Skin epidermis (tissue), 12 donors: Measurements from ENCODE around the gene SPINK1.
"Not testable (repeated sequence)": the region's sequence is repeated elsewhere in the genome, so short reads cannot be mapped to it uniquely, and the experiment has no call there.

ENCODE experiments used
- H3K27ac ChIP-seq, 21 experiments: fragments of 200-600 bp; sonication (generic) in 11 of 21; one replicate each; pipeline ENCODE4 v1.5.0; 2020; ENCODE audit warnings: mild to moderate bottlenecking in 3 of 21, inconsistent platforms in 2 of 21, moderate library complexity in 2 of 21
- H3K4me3 ChIP-seq, 7 experiments: fragments of 200-600 bp; sonication (generic) in 2 of 7; one replicate each; pipeline ENCODE4 v1.5.0; 2020; ENCODE audit warnings: inconsistent platforms in 2 of 7, mild to moderate bottlenecking in 2 of 7, moderate library complexity in 1 of 7

The SPINK1 gene

DNA sequence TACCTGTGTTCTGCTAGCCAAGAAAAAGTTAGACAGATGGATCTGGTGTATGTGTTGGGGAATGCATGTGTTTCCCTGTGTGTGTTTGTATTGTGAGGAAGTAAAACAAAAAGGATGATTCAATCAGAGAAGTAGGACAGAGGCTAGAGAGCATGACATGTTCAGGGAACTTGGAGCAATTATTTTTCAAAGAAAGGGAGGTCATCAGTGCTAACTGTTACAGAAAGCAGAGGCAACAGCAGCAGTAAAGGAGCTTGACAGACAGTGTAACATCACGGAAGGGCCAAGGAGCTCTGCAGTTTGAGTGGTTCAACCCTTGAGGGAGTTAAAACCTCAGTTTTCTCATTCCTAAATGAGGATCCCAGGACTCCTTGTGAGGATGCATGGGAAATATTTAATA, 13.2 kb downstream of the SPINK1 start:
- Histone ChIP-seq H3K4me3 (no peak overlapping the region), H3K27ac (no peak overlapping the region)

- H3K27ac ChIP-seq = no peak overlapping the region
- H3K4me3 ChIP-seq = no peak overlapping the region
These were observed 17.8 kb downstream of the SPINK1 start for GRCh38 chr5:147813696-147814095.

GRCh38 chr5:147809830-147810666, 21.4 kb downstream of the SPINK1 start:
- Histone ChIP-seq H3K27ac (no peak overlapping the region), H3K4me3 (no peak overlapping the region)

DNA sequence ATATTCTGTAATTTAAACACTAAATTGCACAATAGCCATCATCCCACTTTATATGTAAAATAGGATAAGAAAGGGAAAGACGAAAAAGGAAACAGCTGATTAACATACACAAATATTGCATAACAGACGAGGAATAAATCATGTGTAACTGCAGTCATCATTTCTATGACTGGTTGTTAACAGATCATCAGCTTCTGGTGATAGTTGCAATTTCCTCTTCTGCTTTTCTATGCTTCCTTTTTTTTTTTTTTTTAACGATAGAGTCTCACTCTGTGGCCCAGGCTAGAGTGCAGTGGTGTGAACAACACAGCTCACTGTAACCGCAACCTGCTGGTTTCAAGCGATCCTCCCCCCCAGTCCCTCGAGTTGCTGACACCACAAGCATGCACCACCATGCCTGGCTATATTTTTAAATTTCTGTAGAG, 26.4 kb downstream of the SPINK1 start:
- no peak overlapping the region for H3K4me3 ChIP-seq

DNA sequence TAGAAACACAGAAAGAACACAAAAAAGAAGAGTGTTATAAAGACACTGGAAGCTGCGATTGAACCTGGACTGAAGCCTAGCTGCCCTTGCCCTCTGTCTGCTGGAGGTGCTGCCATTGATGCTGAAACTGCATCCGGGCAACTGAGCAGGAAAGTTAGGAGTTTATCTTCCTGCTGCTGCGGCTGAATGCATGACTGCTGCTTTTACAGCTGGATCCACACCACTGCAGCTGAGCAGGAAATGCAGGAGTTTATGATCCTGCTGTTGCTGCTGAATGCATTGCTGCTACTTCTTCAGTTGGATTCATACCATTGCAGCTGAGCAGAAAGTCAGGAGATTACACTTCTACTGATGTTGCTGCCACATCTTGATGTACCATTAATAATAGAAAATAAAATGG, 27.1 kb downstream of the SPINK1 start:
- H3K4me3 ChIP-seq = no peak overlapping the region
- peak overlapping the region in 1 of 21 experiments; percentile 44 for H3K27ac ChIP-seq

More for the DNA sequence above, 26.4 kb downstream of the SPINK1 start:
- no peak overlapping the region for H3K27ac ChIP-seq

DNA sequence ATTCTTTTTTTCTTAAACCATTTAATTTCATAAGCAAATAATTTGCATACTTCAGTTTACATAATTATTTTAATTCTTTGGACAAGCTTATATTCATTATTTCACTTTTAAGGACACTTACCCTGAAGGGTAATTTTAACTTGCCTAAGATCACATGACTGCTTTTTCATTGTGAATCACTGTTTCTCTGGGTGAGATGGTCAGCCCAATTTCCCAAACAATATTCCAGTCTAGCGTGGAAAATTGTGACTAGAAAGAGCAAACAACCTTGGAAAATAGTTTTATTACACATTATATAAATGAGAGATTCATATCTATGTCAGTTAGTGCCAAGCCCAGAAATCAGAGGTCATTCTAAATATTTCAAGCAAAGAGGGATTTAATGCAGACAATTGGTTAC, 27.5 kb downstream of the SPINK1 start:
- Histone ChIP-seq H3K4me3 (no peak overlapping the region), H3K27ac (peak overlapping the region in 1 of 21 experiments; percentile 44)

- not testable (repeated sequence) for H3K4me3 ChIP-seq, H3K27ac ChIP-seq
These were observed 28.3 kb downstream of the SPINK1 start for GRCh38 chr5:147803161-147803560.

- H3K27ac ChIP-seq = no peak overlapping the region
- H3K4me3 ChIP-seq = no peak overlapping the region
These were observed 30.0 kb downstream of the SPINK1 start for GRCh38 chr5:147801461-147801860.

DNA sequence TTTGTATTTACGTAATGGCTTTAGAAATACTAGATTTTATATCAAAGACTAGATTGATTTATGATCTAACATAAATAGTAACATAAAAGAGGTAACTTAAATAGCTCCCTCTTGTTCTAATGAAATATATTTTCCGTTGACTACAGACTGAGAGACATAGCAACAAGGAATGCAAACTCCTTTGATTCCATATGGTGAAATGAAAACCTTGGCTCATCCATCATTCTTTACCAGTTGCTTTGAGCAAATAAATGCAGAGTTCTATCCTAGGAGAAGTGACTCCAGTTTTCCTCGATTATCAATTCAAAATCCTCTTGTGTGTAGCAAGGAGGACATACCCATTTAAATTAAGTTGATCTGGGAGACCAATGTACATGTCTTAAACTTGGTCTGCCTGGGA, 31.0 kb downstream of the SPINK1 start:
- no peak overlapping the region for H3K27ac ChIP-seq
- no peak overlapping the region for H3K4me3 ChIP-seq

GRCh38 chr5:147796556-147797308, 34.7 kb downstream of the SPINK1 start:
- Histone ChIP-seq H3K4me3 (no peak overlapping the region), H3K27ac (no peak overlapping the region)

GRCh38 chr5:147791181-147791580, 40.3 kb downstream of the SPINK1 start:
- Histone ChIP-seq H3K27ac (no peak overlapping the region), H3K4me3 (no peak overlapping the region)

DNA sequence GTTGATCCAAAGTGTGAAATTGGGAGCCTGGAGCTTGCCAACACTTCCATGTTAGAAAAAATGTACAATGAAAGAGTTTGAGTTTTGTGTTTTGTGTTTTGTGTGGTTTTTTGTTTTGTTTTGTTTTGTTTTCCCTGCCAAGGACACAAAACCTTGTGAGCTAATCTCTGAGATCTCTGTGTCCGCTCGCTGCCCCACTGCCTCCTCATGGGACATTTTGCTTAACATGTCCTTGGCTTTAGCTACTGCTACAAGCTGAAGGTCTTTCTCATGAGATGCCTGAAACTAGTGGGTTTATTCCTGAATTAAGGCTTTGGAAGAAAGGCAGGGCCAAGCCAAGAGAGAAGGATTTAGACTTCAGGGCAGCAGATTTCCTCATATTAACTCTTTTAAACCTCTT, 41.7 kb downstream of the SPINK1 start:
- H3K27ac ChIP-seq = no peak overlapping the region
- H3K4me3 ChIP-seq = no peak overlapping the region

GRCh38 chr5:147788023-147788422, 43.4 kb downstream of the SPINK1 start:
- H3K27ac ChIP-seq = no peak overlapping the region
- H3K4me3 ChIP-seq = no peak overlapping the region

DNA sequence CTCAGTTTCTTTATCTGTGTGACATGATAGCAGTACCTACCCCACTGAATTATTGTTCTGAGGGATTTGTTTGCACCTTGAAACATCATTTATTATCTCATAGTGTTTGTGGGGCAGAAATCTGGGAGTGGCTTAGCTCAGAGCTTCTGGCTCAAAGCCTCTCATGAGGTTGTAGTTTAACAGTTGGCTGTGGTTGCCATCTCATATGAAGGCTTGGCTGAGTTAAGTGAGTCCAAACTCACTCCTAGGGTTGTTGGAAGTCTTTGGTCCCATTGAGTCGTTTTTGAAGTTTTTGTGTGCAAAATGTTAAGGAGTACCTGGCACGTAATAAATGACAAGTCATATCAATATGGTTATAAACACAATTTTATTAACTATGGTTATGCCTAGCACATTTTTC, 45.3 kb downstream of the SPINK1 start:
- Histone ChIP-seq H3K27ac (no peak overlapping the region), H3K4me3 (no peak overlapping the region)

- Histone ChIP-seq H3K4me3 (no peak overlapping the region), H3K27ac (no peak overlapping the region)
These were observed 47.1 kb downstream of the SPINK1 start for GRCh38 chr5:147784146-147784987.

GRCh38 chr5:147782110-147783028, 49.1 kb downstream of the SPINK1 start, which contains the start of gene JAKMIP2:
Gene JAKMIP2 (minus strand): TSS chr5:147782728. CDS start chr5:147671806, 110,922 bp downstream.
- peak within 1 kb of the TSS in 4 of 7 experiments; percentile 1 to 21 (median 8) for H3K4me3 ChIP-seq
- peak within 1 kb of the TSS in 4 of 21 experiments; percentile 12 to 61 (median 46) for H3K27ac ChIP-seq

- peak overlapping the region in 1 of 21 experiments; percentile 61 for H3K27ac ChIP-seq
These were observed 50.4 kb downstream of the SPINK1 start for GRCh38 chr5:147780924-147781573.

DNA sequence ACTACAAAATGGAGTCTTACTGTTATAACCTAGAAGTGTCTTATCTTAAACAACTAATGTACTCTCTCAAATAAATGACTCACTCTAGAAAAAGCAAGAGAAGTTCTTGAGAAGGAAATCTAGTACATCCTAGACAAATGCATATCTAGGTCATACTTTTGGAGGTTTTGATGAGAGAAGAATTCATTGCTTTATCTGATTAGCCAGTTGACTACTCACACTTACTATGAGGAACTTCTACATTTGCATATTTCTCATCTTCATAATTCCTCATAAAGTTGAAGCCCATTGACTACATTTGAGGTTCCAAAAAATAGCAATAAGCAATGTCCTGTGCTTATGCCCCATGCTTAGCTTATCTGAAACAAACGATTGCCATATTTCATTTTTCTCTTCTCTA, 51.8 kb downstream of the SPINK1 start:
- H3K4me3 ChIP-seq = no peak overlapping the region

More at GRCh38 chr5:147780924-147781573, 50.4 kb downstream of the SPINK1 start:
- no peak overlapping the region for H3K4me3 ChIP-seq

More for the DNA sequence above, 51.8 kb downstream of the SPINK1 start:
- H3K27ac ChIP-seq = no peak overlapping the region
